ENCODE results near the gene FCGBP. TPM values are rescaled to one million over a fixed set of nuclear protein-coding genes. Genes with fewer than 3 reads are reported as not detected.

The FCGBP gene
- total and polyA plus RNA-seq, 2 of the 4 experiments (the other 2 are of a cell fraction) = under 0.01 to 0.03 TPM

- Histone ChIP-seq H4K8ac (ENCODE audit: low read depth in 2 of 2, low read length in 2 of 2) (no peak overlapping the region), H3K4me1 (ENCODE audit: control insufficient read depth, insufficient read depth, low read length) (no peaks in the 10 kb centered on the region), H4K91ac (ENCODE audit: insufficient read depth, low read depth, low read length) (no peak overlapping the region), H3K9ac (ENCODE audit: low read depth, low read length) (no peak overlapping the region), H3K79me1 (ENCODE audit: low read depth in 1 of 2, low read length in 2 of 2) (no peaks in the 10 kb centered on the region), H2BK15ac (ENCODE audit: low read depth, low read length) (no peak overlapping the region), H2AK5ac (ENCODE audit: low read depth, low read length) (no peak overlapping the region), H3K27ac (ENCODE audit: insufficient read depth, low read length) (no peak overlapping the region), H3K9me1 (ENCODE audit: insufficient read depth, low read length) (no peaks in the 10 kb centered on the region), H3K27me3 (ENCODE audit: control insufficient read depth, insufficient read depth, low read length) (no peaks in the 10 kb centered on the region), H3K18ac (ENCODE audit: low read depth, low read length) (no peak overlapping the region), H4K20me1 (ENCODE audit: insufficient read depth, low read length) (no peaks in the 10 kb centered on the region), H2BK120ac (ENCODE audit: low read depth, low read length) (no peak overlapping the region), H2AK9ac (replicated peaks; ENCODE audit: low read depth, low read length, poor library complexity) (no peak overlapping the region), H3K4me2 (ENCODE audit: low read depth, low read length) (no peak overlapping the region), H3K9me3 (ENCODE audit: control insufficient read depth, insufficient read depth, low read length) (no peaks in the 10 kb centered on the region), H2BK20ac (ENCODE audit: low read depth, low read length) (no peak overlapping the region), H3K36me3 (ENCODE audit: control insufficient read depth, insufficient read depth, low read length) (no peaks in the 10 kb centered on the region), H3K4ac (ENCODE audit: low read depth, low read length) (no peak overlapping the region), H2AFZ (replicated peaks; ENCODE audit: low read length, poor library complexity) (no peak overlapping the region), H3K56ac (ENCODE audit: extremely low read depth, insufficient read depth, low read length) (no peak overlapping the region), H4K5ac (ENCODE audit: low read depth, low read length) (no peak overlapping the region), H3K4me3 (ENCODE audit: insufficient read depth, low read depth, low read length) (no peak overlapping the region), H3K23ac (ENCODE audit: low read depth, low read length) (no peak overlapping the region), H2BK5ac (ENCODE audit: low read depth, low read length, poor library complexity, severe bottlenecking) (no peak overlapping the region), H3K14ac (replicated peaks; ENCODE audit: low read depth, low read length) (no peak overlapping the region)
- ChIA-PET POLR2A (ENCODE audit: unreplicated experiment) (no interaction called here), CTCF (no interaction called here)
- intact Hi-C loops (cut with micrococcal nuclease) (no loop called here), dilution Hi-C loops (cut with HindIII; ENCODE audit: low sequenced_read_pairs, unreplicated experiment) (no loop called here), in situ Hi-C loops (cut with MboI; ENCODE audit: low sequenced_read_pairs) (no loop called here)
- ATAC-seq (ENCODE audit: low read depth) (no peak), DNase-seq (no peak)
- no CpG with 5 or more reads among the region's 6 CpGs for WGBS, 2 experiments (ENCODE audit: extremely low coverage in 2 of 2, insufficient read length in 1 of 2)
- TF ChIP-seq FOS (IDR thresholded peaks at IDR 0.05; ENCODE audit: low read depth, low read length) (no peak), MAFK (IDR thresholded peaks at IDR 0.05; ENCODE audit: low read depth, low read length) (no peak), USF2 (IDR thresholded peaks at IDR 0.05; ENCODE audit: low read depth, low read length) (no peak), NFE2L2 (IDR thresholded peaks at IDR 0.05; ENCODE audit: low read depth, low read length) (no peak), RCOR1 (IDR thresholded peaks at IDR 0.05; ENCODE audit: insufficient replicate concordance, low read length) (no peak), CEBPB (IDR thresholded peaks at IDR 0.05; ENCODE audit: low read depth, low read length) (no peak), RAD21 (IDR thresholded peaks at IDR 0.05; ENCODE audit: low read length) (no peak), POLR2A (IDR thresholded peaks at IDR 0.05; ENCODE audit: low read depth, low read length) (no peak), MAZ (IDR thresholded peaks at IDR 0.05; ENCODE audit: borderline replicate concordance, low read depth, low read length) (no peak), MXI1 (IDR thresholded peaks at IDR 0.05; ENCODE audit: borderline replicate concordance, low read depth, low read length) (no peak), BHLHE40 (IDR thresholded peaks at IDR 0.05; ENCODE audit: low read depth, low read length) (no peak), CHD1 (IDR thresholded peaks at IDR 0.05; ENCODE audit: low read depth, low read length) (no peak), RFX5 (IDR thresholded peaks at IDR 0.05; ENCODE audit: low read depth, low read length) (no peak)
- TF ChIP-seq, protein P1, sequence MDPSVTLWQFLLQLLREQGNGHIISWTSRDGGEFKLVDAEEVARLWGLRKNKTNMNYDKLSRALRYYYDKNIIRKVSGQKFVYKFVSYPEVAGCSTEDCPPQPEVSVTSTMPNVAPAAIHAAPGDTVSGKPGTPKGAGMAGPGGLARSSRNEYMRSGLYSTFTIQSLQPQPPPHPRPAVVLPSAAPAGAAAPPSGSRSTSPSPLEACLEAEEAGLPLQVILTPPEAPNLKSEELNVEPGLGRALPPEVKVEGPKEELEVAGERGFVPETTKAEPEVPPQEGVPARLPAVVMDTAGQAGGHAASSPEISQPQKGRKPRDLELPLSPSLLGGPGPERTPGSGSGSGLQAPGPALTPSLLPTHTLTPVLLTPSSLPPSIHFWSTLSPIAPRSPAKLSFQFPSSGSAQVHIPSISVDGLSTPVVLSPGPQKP (IDR thresholded peaks at IDR 0.05; ENCODE audit: borderline replicate concordance, low read depth, low read length) = no peak
- no TSS peak for BruUV-seq (replicated peaks)
These were observed 6.7 kb upstream of the FCGBP start for GRCh38 chr19:39941151-39941550.

All from IMR-90 (cell line).